Measurements from ENCODE around the gene AFF3.

The AFF3 gene

DNA sequence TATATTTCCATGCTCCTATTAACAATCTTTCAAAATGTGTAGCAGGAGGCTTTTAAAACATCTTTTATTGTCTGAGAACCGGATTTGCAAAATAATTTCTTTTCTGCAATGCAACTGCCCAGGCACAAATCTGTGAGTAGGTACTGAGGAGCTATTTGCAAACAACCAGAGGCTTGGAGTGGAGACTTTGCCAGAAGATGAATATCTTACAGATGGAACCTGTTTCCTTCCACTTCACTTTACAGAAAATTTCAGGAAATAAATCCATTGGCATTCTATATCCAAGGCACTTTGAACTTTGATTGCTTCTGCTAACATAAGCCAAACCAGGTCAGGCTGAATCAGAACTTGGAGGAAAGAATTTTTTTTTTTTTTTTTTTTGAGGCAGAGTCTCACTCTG is 415.2 kb downstream of the AFF3 start:
- ATAC-seq: peak; percentile 66

DNA sequence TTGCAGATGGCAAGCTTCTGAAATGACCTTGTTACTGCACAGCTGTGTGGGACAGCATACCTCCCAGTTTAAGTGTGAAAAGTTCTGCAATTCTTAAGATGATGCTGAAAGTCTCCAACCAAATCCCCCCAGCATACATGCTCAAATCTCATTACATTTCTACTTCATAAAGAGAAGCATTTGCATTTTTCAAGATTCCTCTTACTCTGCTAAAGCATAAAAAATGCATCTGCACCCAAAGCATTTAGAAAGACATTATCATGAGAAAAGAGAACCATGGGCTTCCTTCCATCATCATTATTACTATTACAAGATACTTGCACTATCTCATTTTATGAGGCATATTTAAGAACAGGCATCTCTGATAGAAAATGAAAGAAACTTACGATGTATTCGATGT is 415.7 kb downstream of the AFF3 start:
- TF ChIP-seq, protein P1, sequence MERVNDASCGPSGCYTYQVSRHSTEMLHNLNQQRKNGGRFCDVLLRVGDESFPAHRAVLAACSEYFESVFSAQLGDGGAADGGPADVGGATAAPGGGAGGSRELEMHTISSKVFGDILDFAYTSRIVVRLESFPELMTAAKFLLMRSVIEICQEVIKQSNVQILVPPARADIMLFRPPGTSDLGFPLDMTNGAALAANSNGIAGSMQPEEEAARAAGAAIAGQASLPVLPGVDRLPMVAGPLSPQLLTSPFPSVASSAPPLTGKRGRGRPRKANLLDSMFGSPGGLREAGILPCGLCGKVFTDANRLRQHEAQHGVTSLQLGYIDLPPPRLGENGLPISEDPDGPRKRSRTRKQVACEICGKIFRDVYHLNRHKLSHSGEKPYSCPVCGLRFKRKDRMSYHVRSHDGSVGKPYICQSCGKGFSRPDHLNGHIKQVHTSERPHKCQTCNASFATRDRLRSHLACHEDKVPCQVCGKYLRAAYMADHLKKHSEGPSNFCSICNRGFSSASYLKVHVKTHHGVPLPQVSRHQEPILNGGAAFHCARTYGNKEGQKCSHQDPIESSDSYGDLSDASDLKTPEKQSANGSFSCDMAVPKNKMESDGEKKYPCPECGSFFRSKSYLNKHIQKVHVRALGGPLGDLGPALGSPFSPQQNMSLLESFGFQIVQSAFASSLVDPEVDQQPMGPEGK (CRISPR knock-in tag; IDR thresholded peaks at IDR 0.05; ENCODE audit: borderline replicate concordance): no peak
- no peak for TF ChIP-seq ZNF70 (CRISPR knock-in tag; IDR thresholded peaks at IDR 0.05)
- TF ChIP-seq TOX (CRISPR knock-in tag; IDR thresholded peaks at IDR 0.05; ENCODE audit: borderline replicate concordance): no peak
- no peak for TF ChIP-seq TCF4 (CRISPR knock-in tag; IDR thresholded peaks at IDR 0.05; ENCODE audit: borderline replicate concordance)
- TF ChIP-seq CSDC2 (CRISPR knock-in tag; IDR thresholded peaks at IDR 0.05): no peak
- no peak for TF ChIP-seq ZFP30 (CRISPR knock-in tag; IDR thresholded peaks at IDR 0.05)
- TF ChIP-seq, protein P2, sequence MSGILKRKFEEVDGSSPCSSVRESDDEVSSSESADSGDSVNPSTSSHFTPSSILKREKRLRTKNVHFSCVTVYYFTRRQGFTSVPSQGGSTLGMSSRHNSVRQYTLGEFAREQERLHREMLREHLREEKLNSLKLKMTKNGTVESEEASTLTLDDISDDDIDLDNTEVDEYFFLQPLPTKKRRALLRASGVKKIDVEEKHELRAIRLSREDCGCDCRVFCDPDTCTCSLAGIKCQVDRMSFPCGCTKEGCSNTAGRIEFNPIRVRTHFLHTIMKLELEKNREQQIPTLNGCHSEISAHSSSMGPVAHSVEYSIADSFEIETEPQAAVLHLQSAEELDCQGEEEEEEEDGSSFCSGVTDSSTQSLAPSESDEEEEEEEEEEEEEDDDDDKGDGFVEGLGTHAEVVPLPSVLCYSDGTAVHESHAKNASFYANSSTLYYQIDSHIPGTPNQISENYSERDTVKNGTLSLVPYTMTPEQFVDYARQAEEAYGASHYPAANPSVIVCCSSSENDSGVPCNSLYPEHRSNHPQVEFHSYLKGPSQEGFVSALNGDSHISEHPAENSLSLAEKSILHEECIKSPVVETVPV (CRISPR knock-in tag; IDR thresholded peaks at IDR 0.05): no peak
- TF ChIP-seq ESRRG (CRISPR knock-in tag; IDR thresholded peaks at IDR 0.05): no peak
- no peak for TF ChIP-seq ISL1 (CRISPR knock-in tag; IDR thresholded peaks at IDR 0.05)
- TF ChIP-seq RARB (CRISPR knock-in tag; IDR thresholded peaks at IDR 0.05): no peak
- no peak for TF ChIP-seq SNAI2 (CRISPR knock-in tag; IDR thresholded peaks at IDR 0.05)
- TF ChIP-seq GLIS3 (CRISPR knock-in tag; IDR thresholded peaks at IDR 0.05): no peak
- TF ChIP-seq, protein P3, sequence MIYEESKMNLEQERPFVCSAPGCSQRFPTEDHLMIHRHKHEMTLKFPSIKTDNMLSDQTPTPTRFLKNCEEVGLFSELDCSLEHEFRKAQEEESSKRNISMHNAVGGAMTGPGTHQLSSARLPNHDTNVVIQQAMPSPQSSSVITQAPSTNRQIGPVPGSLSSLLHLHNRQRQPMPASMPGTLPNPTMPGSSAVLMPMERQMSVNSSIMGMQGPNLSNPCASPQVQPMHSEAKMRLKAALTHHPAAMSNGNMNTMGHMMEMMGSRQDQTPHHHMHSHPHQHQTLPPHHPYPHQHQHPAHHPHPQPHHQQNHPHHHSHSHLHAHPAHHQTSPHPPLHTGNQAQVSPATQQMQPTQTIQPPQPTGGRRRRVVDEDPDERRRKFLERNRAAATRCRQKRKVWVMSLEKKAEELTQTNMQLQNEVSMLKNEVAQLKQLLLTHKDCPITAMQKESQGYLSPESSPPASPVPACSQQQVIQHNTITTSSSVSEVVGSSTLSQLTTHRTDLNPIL (CRISPR knock-in tag; IDR thresholded peaks at IDR 0.05; ENCODE audit: low read depth): no peak
- ATAC-seq: no peak

More for the DNA sequence above, 415.2 kb downstream of the AFF3 start:
- TF ChIP-seq ZNF70 (CRISPR knock-in tag; IDR thresholded peaks at IDR 0.05): no peak
- TF ChIP-seq GLIS3 (CRISPR knock-in tag; IDR thresholded peaks at IDR 0.05): no peak

DNA sequence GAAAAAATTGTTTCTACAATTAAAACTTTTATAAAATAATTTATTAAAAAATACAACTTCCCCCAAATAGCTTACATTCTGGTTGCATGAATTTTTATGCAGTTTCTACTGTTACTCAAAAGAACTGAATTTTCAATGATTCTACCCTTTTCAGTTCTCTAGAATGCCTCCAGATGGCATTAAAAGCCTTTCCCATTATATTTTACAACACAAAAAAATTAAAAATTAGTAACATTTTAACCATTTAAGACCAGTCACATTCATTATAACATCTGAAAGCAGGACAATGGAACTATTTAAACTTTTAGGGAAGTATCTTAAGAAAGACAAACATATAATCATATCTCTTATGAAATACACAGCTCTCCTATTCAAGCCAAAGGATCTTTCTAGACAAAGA is 416.6 kb downstream of the AFF3 start:
- no peak for ATAC-seq
- TF ChIP-seq ZFP30 (CRISPR knock-in tag; IDR thresholded peaks at IDR 0.05) (no peak), TOX (CRISPR knock-in tag; IDR thresholded peaks at IDR 0.05; ENCODE audit: borderline replicate concordance) (no peak), BACH2 (CRISPR knock-in tag; IDR thresholded peaks at IDR 0.05; ENCODE audit: borderline replicate concordance) (no peak), ZC3H10 (CRISPR knock-in tag; IDR thresholded peaks at IDR 0.05) (no peak), ISL1 (CRISPR knock-in tag; IDR thresholded peaks at IDR 0.05) (no peak), ZFP3 (CRISPR knock-in tag; IDR thresholded peaks at IDR 0.05) (no peak), PPARA (CRISPR knock-in tag; IDR thresholded peaks at IDR 0.05; ENCODE audit: borderline replicate concordance) (no peak), ARNTL (CRISPR knock-in tag; IDR thresholded peaks at IDR 0.05; ENCODE audit: borderline replicate concordance, low read depth) (no peak), CSDC2 (CRISPR knock-in tag; IDR thresholded peaks at IDR 0.05) (no peak), OSR1 (CRISPR knock-in tag; IDR thresholded peaks at IDR 0.05) (no peak), ESRRG (CRISPR knock-in tag; IDR thresholded peaks at IDR 0.05) (no peak), ZNF70 (CRISPR knock-in tag; IDR thresholded peaks at IDR 0.05) (no peak), RARB (CRISPR knock-in tag; IDR thresholded peaks at IDR 0.05) (no peak), SNAI2 (CRISPR knock-in tag; IDR thresholded peaks at IDR 0.05) (no peak)
- TF ChIP-seq, protein P4, sequence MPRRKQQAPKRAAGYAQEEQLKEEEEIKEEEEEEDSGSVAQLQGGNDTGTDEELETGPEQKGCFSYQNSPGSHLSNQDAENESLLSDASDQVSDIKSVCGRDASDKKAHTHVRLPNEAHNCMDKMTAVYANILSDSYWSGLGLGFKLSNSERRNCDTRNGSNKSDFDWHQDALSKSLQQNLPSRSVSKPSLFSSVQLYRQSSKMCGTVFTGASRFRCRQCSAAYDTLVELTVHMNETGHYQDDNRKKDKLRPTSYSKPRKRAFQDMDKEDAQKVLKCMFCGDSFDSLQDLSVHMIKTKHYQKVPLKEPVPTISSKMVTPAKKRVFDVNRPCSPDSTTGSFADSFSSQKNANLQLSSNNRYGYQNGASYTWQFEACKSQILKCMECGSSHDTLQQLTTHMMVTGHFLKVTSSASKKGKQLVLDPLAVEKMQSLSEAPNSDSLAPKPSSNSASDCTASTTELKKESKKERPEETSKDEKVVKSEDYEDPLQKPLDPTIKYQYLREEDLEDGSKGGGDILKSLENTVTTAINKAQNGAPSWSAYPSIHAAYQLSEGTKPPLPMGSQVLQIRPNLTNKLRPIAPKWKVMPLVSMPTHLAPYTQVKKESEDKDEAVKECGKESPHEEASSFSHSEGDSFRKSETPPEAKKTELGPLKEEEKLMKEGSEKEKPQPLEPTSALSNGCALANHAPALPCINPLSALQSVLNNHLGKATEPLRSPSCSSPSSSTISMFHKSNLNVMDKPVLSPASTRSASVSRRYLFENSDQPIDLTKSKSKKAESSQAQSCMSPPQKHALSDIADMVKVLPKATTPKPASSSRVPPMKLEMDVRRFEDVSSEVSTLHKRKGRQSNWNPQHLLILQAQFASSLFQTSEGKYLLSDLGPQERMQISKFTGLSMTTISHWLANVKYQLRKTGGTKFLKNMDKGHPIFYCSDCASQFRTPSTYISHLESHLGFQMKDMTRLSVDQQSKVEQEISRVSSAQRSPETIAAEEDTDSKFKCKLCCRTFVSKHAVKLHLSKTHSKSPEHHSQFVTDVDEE (CRISPR knock-in tag; IDR thresholded peaks at IDR 0.05): no peak
- TF ChIP-seq, protein P3 (CRISPR knock-in tag; IDR thresholded peaks at IDR 0.05; ENCODE audit: low read depth): no peak
- TF ChIP-seq, protein P5, sequence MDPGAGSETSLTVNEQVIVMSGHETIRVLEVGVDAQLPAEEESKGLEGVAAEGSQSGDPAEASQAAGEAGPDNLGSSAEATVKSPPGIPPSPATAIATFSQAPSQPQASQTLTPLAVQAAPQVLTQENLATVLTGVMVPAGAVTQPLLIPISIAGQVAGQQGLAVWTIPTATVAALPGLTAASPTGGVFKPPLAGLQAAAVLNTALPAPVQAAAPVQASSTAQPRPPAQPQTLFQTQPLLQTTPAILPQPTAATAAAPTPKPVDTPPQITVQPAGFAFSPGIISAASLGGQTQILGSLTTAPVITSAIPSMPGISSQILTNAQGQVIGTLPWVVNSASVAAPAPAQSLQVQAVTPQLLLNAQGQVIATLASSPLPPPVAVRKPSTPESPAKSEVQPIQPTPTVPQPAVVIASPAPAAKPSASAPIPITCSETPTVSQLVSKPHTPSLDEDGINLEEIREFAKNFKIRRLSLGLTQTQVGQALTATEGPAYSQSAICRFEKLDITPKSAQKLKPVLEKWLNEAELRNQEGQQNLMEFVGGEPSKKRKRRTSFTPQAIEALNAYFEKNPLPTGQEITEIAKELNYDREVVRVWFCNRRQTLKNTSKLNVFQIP (CRISPR knock-in tag; IDR thresholded peaks at IDR 0.05; ENCODE audit: borderline replicate concordance, low read depth): no peak
- TF ChIP-seq, protein P1 (CRISPR knock-in tag; IDR thresholded peaks at IDR 0.05; ENCODE audit: borderline replicate concordance): no peak

Data from SK-N-SH treated with all-trans-retinoic acid at 6 μM for 48 hours (cell line).